Sigmoid colon (tissue), 4 donors: ENCODE measurements around the gene PRODH2.

Experiments used
- EP300 ChIP-seq, 4 donors: sonication (generic); formaldehyde crosslinking; IDR thresholded peaks; one replicate each; pipeline ENCODE4 v1.6.1; 2017; ENCODE audit warnings: antibody characterized with exemption in 4 of 4
- POLR2A ChIP-seq, 2 donors: fragments of 450-650 bp; IDR thresholded peaks; one replicate each; pipeline ENCODE4 v1.6.1; 2016; ENCODE audit warnings: antibody characterized with exemption in 2 of 2, mild to moderate bottlenecking in 2 of 2, moderate library complexity in 2 of 2
- POLR2AphosphoS5 ChIP-seq, 4 donors: sonication (generic); formaldehyde crosslinking; IDR thresholded peaks; one replicate each; pipeline ENCODE4 v1.6.1; 2017; ENCODE audit warnings: antibody characterized with exemption in 4 of 4
- TF ChIP-seq, protein P1 (sequence below), 4 experiments: fragments of 450-650 bp in 3 of 4; fragments of 200-600 bp in 1 of 4; IDR thresholded peaks; one replicate each; pipeline ENCODE4 v1.5.1; 2016 to 2019; ENCODE audit warnings: antibody characterized with exemption in 4 of 4, mild to moderate bottlenecking in 3 of 4, moderate library complexity in 2 of 4

- TF ChIP-seq, protein P1, sequence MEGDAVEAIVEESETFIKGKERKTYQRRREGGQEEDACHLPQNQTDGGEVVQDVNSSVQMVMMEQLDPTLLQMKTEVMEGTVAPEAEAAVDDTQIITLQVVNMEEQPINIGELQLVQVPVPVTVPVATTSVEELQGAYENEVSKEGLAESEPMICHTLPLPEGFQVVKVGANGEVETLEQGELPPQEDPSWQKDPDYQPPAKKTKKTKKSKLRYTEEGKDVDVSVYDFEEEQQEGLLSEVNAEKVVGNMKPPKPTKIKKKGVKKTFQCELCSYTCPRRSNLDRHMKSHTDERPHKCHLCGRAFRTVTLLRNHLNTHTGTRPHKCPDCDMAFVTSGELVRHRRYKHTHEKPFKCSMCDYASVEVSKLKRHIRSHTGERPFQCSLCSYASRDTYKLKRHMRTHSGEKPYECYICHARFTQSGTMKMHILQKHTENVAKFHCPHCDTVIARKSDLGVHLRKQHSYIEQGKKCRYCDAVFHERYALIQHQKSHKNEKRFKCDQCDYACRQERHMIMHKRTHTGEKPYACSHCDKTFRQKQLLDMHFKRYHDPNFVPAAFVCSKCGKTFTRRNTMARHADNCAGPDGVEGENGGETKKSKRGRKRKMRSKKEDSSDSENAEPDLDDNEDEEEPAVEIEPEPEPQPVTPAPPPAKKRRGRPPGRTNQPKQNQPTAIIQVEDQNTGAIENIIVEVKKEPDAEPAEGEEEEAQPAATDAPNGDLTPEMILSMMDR (IDR thresholded peaks at IDR 0.05) = no peak
- TF ChIP-seq POLR2A (IDR thresholded peaks at IDR 0.05) (no peak), EP300 (IDR thresholded peaks at IDR 0.05) (no peak), POLR2AphosphoS5 (IDR thresholded peaks at IDR 0.05) (no peak)
Observed at GRCh38 chr19:35842666-35843272, 30.1 kb upstream of the PRODH2 start.
